Keratinocyte (primary cell): ENCODE results near the gene PCDHGC4. TPM values are rescaled to one million over a fixed set of nuclear protein-coding genes. Genes with fewer than 3 reads are reported as not detected.

Source experiments
- DNase-seq: peaks from one replicate; pipeline ENCODE4 v3.0.0-alpha.2; 2011; ENCODE audit warnings: low read depth, missing footprints, low spot score
- FAIRE-seq: peaks from 2 replicates; lab custom pipeline; 2011; peaks lifted over from hg19 to GRCh38; lab: Jason Lieb, UNC
- H2AFZ ChIP-seq: 2 replicates; pipeline ENCODE4 v1.6.0; 2012; ENCODE audit warnings: low read length, control low read depth, inconsistent platforms; ENCODE audit not compliant: control insufficient read depth
- H3K27ac ChIP-seq: 2 replicates; pipeline ENCODE4 v1.5.1; 2011; ENCODE audit warnings: low read length; ENCODE audit not compliant: control insufficient read depth, insufficient read depth
- H3K27me3 ChIP-seq: 3 replicates; pipeline ENCODE4 v1.6.0; 2011; ENCODE audit warnings: low read length; ENCODE audit not compliant: control insufficient read depth, insufficient read depth; ENCODE audit errors: extremely low read depth
- H3K36me3 ChIP-seq, 2 experiments: 2 replicates in 1 of 2; 3 replicates in 1 of 2; pipeline ENCODE4 v1.5.1; 2011; ENCODE audit warnings: low read length in 2 of 2, mild to moderate bottlenecking in 1 of 2; ENCODE audit not compliant: control insufficient read depth in 2 of 2, insufficient read depth in 2 of 2; ENCODE audit errors: extremely low read depth in 1 of 2
- H3K4me1 ChIP-seq: 3 replicates; pipeline ENCODE4 v1.5.1; 2011; ENCODE audit warnings: low read length; ENCODE audit not compliant: control insufficient read depth, insufficient read depth; ENCODE audit errors: extremely low read depth
- H3K4me2 ChIP-seq: 3 replicates; pipeline ENCODE4 v1.6.0; 2011; ENCODE audit warnings: low read depth, low read length; ENCODE audit not compliant: control insufficient read depth, insufficient read depth; ENCODE audit errors: extremely low read depth
- H3K4me3 ChIP-seq, 3 experiments: fragments of 200-600 bp in 1 of 3; sonication (generic) in 1 of 3; 2 replicates in 2 of 3; 3 replicates in 1 of 3; pipeline ENCODE4 v1.5.1; 2011 to 2016; ENCODE audit warnings: low read length in 3 of 3, mild to moderate bottlenecking in 3 of 3, control low read depth in 2 of 3, inconsistent platforms in 1 of 3, low read depth in 1 of 3, mixed read lengths in 1 of 3, mixed run types in 1 of 3, moderate library complexity in 1 of 3; ENCODE audit not compliant: control insufficient read depth in 2 of 3, insufficient read depth in 2 of 3; ENCODE audit errors: extremely low read depth in 1 of 3
- H3K79me2 ChIP-seq: 2 replicates; pipeline ENCODE4 v1.6.0; 2012; ENCODE audit warnings: low read length; ENCODE audit not compliant: control insufficient read depth, insufficient read depth
- H3K9ac ChIP-seq: 3 replicates; pipeline ENCODE4 v1.6.0; 2011; ENCODE audit warnings: low read length; ENCODE audit not compliant: control insufficient read depth, insufficient read depth; ENCODE audit errors: extremely low read depth
- H3K9me1 ChIP-seq: 3 replicates; pipeline ENCODE4 v1.6.0; 2011; ENCODE audit warnings: low read length; ENCODE audit not compliant: control insufficient read depth, insufficient read depth; ENCODE audit errors: extremely low read depth
- H3K9me3 ChIP-seq: 2 replicates; pipeline ENCODE4 v1.5.1; 2012; ENCODE audit warnings: low read depth, low read length; ENCODE audit not compliant: control insufficient read depth
- H4K20me1 ChIP-seq: 3 replicates; pipeline ENCODE4 v1.6.0; 2011; ENCODE audit warnings: low read length; ENCODE audit not compliant: control insufficient read depth, insufficient read depth; ENCODE audit errors: extremely low read depth
- CTCF ChIP-seq, 3 experiments: IDR thresholded peaks in 1 of 3; conservative IDR thresholded peaks in 1 of 3; optimal IDR thresholded peaks in 1 of 3; 2 replicates in 2 of 3; 3 replicates in 1 of 3; pipeline versions ENCODE3 to v1.5.1; 2011; ENCODE audit warnings: low read length in 3 of 3, mild to moderate bottlenecking in 3 of 3, moderate library complexity in 2 of 3, control low read depth in 1 of 3, inconsistent platforms in 1 of 3; ENCODE audit not compliant: insufficient read depth in 2 of 3; ENCODE audit errors: extremely low read depth in 1 of 3
- EZH2 ChIP-seq: IDR thresholded peaks from one replicate; pipeline ENCODE4 v1.6.1; 2012; ENCODE audit warnings: inconsistent platforms, mild to moderate bottlenecking, low read length, moderate library complexity
- dilution Hi-C: fragments of 300-500 bp; cut with MboI; formaldehyde crosslinking; loops from one replicate; pipeline ENCODE4 v1.7.0; 2020; ENCODE audit warnings: low sequenced_read_pairs; ENCODE audit not compliant: extremely low pct_ligation_motif_present
- polyA plus RNA-seq, 5 experiments: library from polyadenylated mRNA; depleted of rRNA in 3 of 5; stranded (reverse) in 3 of 5; stranded (forward) in 1 of 5; unstranded in 1 of 5; fragments of >200 nt; gene quantifications; 1 replicate in 1 of 5; 2 replicates in 3 of 5; 3 replicates in 1 of 5; pipeline versions ENCODE4 v1.2.1 to v1.2.3, GENCODE V29; 2011 to 2012; ENCODE audit warnings: missing spikeins in 2 of 5, low read depth in 1 of 5, low replicate concordance in 1 of 5

Gene PCDHGC4
- polyA plus RNA-seq, 1 donor (not counting 4 experiments of a cell fraction or from before 2014, with no cell fraction given) = 0.13 TPM

GRCh38 chr5:141525653-141526052, 40.8 kb downstream of the PCDHGC4 start:
- FAIRE-seq = no peak
- Histone ChIP-seq H2AFZ (no peak overlapping the region), H3K27me3 (no peaks in the 10 kb centered on the region), H3K36me3 (peaks cover 17 to 51% of the 10 kb centered on the region in 2 experiments), H3K4me1 (peaks cover 42% of the 10 kb centered on the region), H3K9ac (no peak overlapping the region), H3K9me3 (no peaks in the 10 kb centered on the region), H3K27ac (no peak overlapping the region), H3K4me3 (no peak overlapping the region), H3K9me1 (no peaks in the 10 kb centered on the region), H3K4me2 (no peak overlapping the region), H3K79me2 (no peaks in the 10 kb centered on the region), H4K20me1 (no peaks in the 10 kb centered on the region)
- DNase-seq = no peak
- TF ChIP-seq CTCF (optimal IDR thresholded peaks at IDR 0.05 in 1 of 3, IDR thresholded peaks at IDR 0.05 in 1 of 3, conservative IDR thresholded peaks at IDR 0.05 in 1 of 3; ENCODE audit: extremely low read depth in 1 of 3, insufficient read depth in 2 of 3, low read length in 3 of 3) (no peak), EZH2 (no peak)
- dilution Hi-C loops = no loop called here

- Histone ChIP-seq H3K9ac (no peak overlapping the region), H3K79me2 (no peaks in the 10 kb centered on the region), H3K9me1 (no peaks in the 10 kb centered on the region), H3K4me2 (no peak overlapping the region), H3K36me3 (peaks cover 19 to 55% of the 10 kb centered on the region in 2 experiments), H3K4me3 (no peak overlapping the region), H4K20me1 (no peaks in the 10 kb centered on the region), H3K27me3 (no peaks in the 10 kb centered on the region), H2AFZ (no peak overlapping the region), H3K27ac (no peak overlapping the region), H3K4me1 (peaks cover 26% of the 10 kb centered on the region), H3K9me3 (no peaks in the 10 kb centered on the region)
- TF ChIP-seq CTCF (optimal IDR thresholded peaks at IDR 0.05 in 1 of 3, IDR thresholded peaks at IDR 0.05 in 1 of 3, conservative IDR thresholded peaks at IDR 0.05 in 1 of 3; ENCODE audit: extremely low read depth in 1 of 3, insufficient read depth in 2 of 3, low read length in 3 of 3) = no peak
- TF ChIP-seq EZH2 = no peak
- dilution Hi-C loops = no loop called here
- DNase-seq (no peak), FAIRE-seq (no peak)
These were observed 42.6 kb downstream of the PCDHGC4 start for GRCh38 chr5:141527426-141527825.
